AG20443 (cell line): ENCODE measurements around the gene DDIT3.
"Not testable (repeated sequence)": the region's sequence is repeated elsewhere in the genome, so short reads cannot be mapped to it uniquely, and the experiment has no call there.

Experiments used
- DNase-seq: peaks from one replicate; pipeline ENCODE4 v3.0.0; 2012; ENCODE audit warnings: low spot score, mixed read lengths

Gene DDIT3

GRCh38 chr12:57513266-57513665 is 7.0 kb downstream of the DDIT3 start:
- no peak for DNase-seq

GRCh38 chr12:57512665-57513064 is 7.6 kb downstream of the DDIT3 start:
- no peak for DNase-seq

- no peak for DNase-seq
Measured at GRCh38 chr12:57511588-57512325, 8.6 kb downstream of the DDIT3 start.

GRCh38 chr12:57511161-57511560 is 9.2 kb downstream of the DDIT3 start:
- no peak for DNase-seq

GRCh38 chr12:57507796-57508195 is 12.5 kb downstream of the DDIT3 start:
- DNase-seq: not testable (repeated sequence)

GRCh38 chr12:57506541-57506940 is 13.8 kb downstream of the DDIT3 start:
- not testable (repeated sequence) for DNase-seq

GRCh38 chr12:57502311-57502969 is 17.9 kb downstream of the DDIT3 start:
- not testable (repeated sequence) for DNase-seq

- no peak for DNase-seq
Measured at GRCh38 chr12:57500213-57500612, 20.1 kb downstream of the DDIT3 start.

- no peak for DNase-seq
Measured at GRCh38 chr12:57498571-57498970, 21.7 kb downstream of the DDIT3 start.

- no peak for DNase-seq
Measured at GRCh38 chr12:57498132-57498502, 22.2 kb downstream of the DDIT3 start.

GRCh38 chr12:57497223-57498131 is 22.8 kb downstream of the DDIT3 start:
- no peak for DNase-seq

- no peak for DNase-seq
Measured at GRCh38 chr12:57496822-57497221, 23.5 kb downstream of the DDIT3 start.

GRCh38 chr12:57495051-57495701 is 25.1 kb downstream of the DDIT3 start:
- not testable (repeated sequence) for DNase-seq

GRCh38 chr12:57491393-57492280 is 28.7 kb downstream of the DDIT3 start:
- DNase-seq: no peak

GRCh38 chr12:57490126-57490525 is 30.2 kb downstream of the DDIT3 start:
- no peak for DNase-seq

GRCh38 chr12:57489157-57489641 is 31.1 kb downstream of the DDIT3 start:
- no peak for DNase-seq

GRCh38 chr12:57488402-57489156 is 31.7 kb downstream of the DDIT3 start:
- DNase-seq: no peak

- DNase-seq: peak; percentile 94
Measured at GRCh38 chr12:57487597-57488401, 32.5 kb downstream of the DDIT3 start, which contains the start of gene MARS1. Gene MARS1, plus strand, starts transcription at chr12:57488068. Its CDS starts 23 bp downstream, at chr12:57488091.

- DNase-seq: no peak
Measured at GRCh38 chr12:57487055-57487596, 33.2 kb downstream of the DDIT3 start.
